GM23248 (cell line): ENCODE data around the gene TMX2. TPM values are rescaled to one million over a fixed set of nuclear protein-coding genes. Genes with fewer than 3 reads are reported as not detected.
"Not testable (repeated sequence)": the region's sequence is repeated elsewhere in the genome, so short reads cannot be mapped to it uniquely, and the experiment has no call there.

ENCODE experiments used
- DNase-seq: peaks from one replicate; pipeline ENCODE4 v3.0.0-alpha.2; 2015
- H2AFZ ChIP-seq: fragments of 200-600 bp; sonication (generic); 2 replicates; pipeline ENCODE4 v1.6.1; 2016; ENCODE audit warnings: antibody characterized with exemption
- H3F3A ChIP-seq: fragments of 200-600 bp; sonication (generic); 2 replicates; pipeline ENCODE4 v1.6.1; 2016; ENCODE audit warnings: mild to moderate bottlenecking, antibody characterized with exemption, mixed run types; ENCODE audit not compliant: insufficient read depth
- H3K27ac ChIP-seq: fragments of 200-600 bp; sonication (generic); 2 replicates; pipeline ENCODE4 v1.5.1; 2016; ENCODE audit warnings: mild to moderate bottlenecking
- H3K27me3 ChIP-seq: fragments of 200-600 bp; sonication (generic); replicated peaks from 2 replicates; pipeline ENCODE4 v1.6.1; 2016; ENCODE audit warnings: mild to moderate bottlenecking; ENCODE audit not compliant: insufficient read depth
- H3K36me3 ChIP-seq: fragments of 200-600 bp; sonication (generic); 2 replicates; pipeline ENCODE4 v1.6.1; 2016; ENCODE audit warnings: low read depth, mild to moderate bottlenecking
- H3K4me1 ChIP-seq: fragments of 200-600 bp; sonication (generic); 2 replicates; pipeline ENCODE4 v1.6.1; 2016; ENCODE audit warnings: mild to moderate bottlenecking; ENCODE audit not compliant: insufficient read depth
- H3K4me2 ChIP-seq: fragments of 200-600 bp; sonication (generic); one replicate; pipeline ENCODE4 v1.6.1; 2016; ENCODE audit warnings: mild to moderate bottlenecking; ENCODE audit not compliant: unreplicated experiment
- H3K4me3 ChIP-seq: fragments of 200-600 bp; sonication (generic); 2 replicates; pipeline ENCODE4 v1.5.1; 2016; ENCODE audit warnings: mild to moderate bottlenecking
- H3K79me2 ChIP-seq: fragments of 200-600 bp; sonication (generic); 2 replicates; pipeline ENCODE4 v1.6.1; 2016; ENCODE audit warnings: mild to moderate bottlenecking; ENCODE audit not compliant: insufficient read depth
- H3K9ac ChIP-seq: fragments of 200-600 bp; sonication (generic); 2 replicates; pipeline ENCODE4 v1.6.1; 2016; ENCODE audit warnings: mild to moderate bottlenecking
- H3K9me2 ChIP-seq: fragments of 200-600 bp; sonication (generic); 2 replicates; pipeline ENCODE4 v1.6.1; 2016; ENCODE audit warnings: mixed run types, mild to moderate bottlenecking, moderate library complexity; ENCODE audit not compliant: insufficient read depth
- H3K9me3 ChIP-seq: fragments of 200-600 bp; sonication (generic); one replicate; pipeline ENCODE4 v1.6.1; 2017; ENCODE audit warnings: low read depth
- H4K20me1 ChIP-seq: fragments of 200-600 bp; sonication (generic); 2 replicates; pipeline ENCODE4 v1.6.0; 2016; ENCODE audit not compliant: insufficient read depth
- EZH2 ChIP-seq: fragments of 200-600 bp; sonication (generic); IDR thresholded peaks from 2 replicates; pipeline ENCODE4 v1.6.1; 2018; ENCODE audit warnings: antibody characterized with exemption, mild to moderate bottlenecking; ENCODE audit not compliant: insufficient read depth, poor library complexity, severe bottlenecking
- EZH2phosphoT487 ChIP-seq: fragments of 200-600 bp; sonication (generic); IDR thresholded peaks from 2 replicates; pipeline ENCODE4 v1.6.1; 2018; ENCODE audit warnings: antibody characterized with exemption, moderate library complexity, mild to moderate bottlenecking, low read depth; ENCODE audit not compliant: insufficient read depth
- WGBS, 2 experiments: methylation state at CpG; one replicate each; pipeline ENCODE4 v1.1.6; 2015 to 2017; ENCODE audit warnings: low lambda C conversion rate in 2 of 2, low coverage in 1 of 2; ENCODE audit errors: missing lambda C conversion rate in 2 of 2; 5-methylcytosine and 5-hydroxymethylcytosine counted together
- in situ Hi-C: fragments of 300-500 bp; cut with MboI; formaldehyde crosslinking; loops from 2 replicates; pipeline ENCODE4 v1.15.0; 2020
- polyA plus RNA-seq: library from polyadenylated mRNA; unstranded; fragments of >200 nt; fragmentation: Nextera tagmentation; extraction: Ambion mirVana; gene quantifications from 2 replicates; pipeline ENCODE4 v1.2.1, GENCODE V29; 2016
- total RNA-seq: library from RNA; depleted of rRNA; stranded (reverse); fragments of >200 nt; shearing (Covaris generic); gene quantifications from 2 replicates; pipeline ENCODE4 v1.2.3, GENCODE V29; 2014

Gene TMX2
- total and polyA plus RNA-seq, 2 experiments from 2014 or later, result 88.1 to 105 TPM

GRCh38 chr11:57679396-57679795 lies 33.0 kb upstream of the TMX2 start:
- H3K4me3 ChIP-seq, result no peak overlapping the region
- H3K36me3 ChIP-seq, result peaks cover 29% of the 10 kb centered on the region
- no peak overlapping the region for H3K4me2 ChIP-seq
- no peaks in the 10 kb centered on the region for H3K9me3 ChIP-seq
- H2AFZ ChIP-seq, result no peak overlapping the region
- H3F3A ChIP-seq, result peaks cover 6% of the 10 kb centered on the region; the same call in 1 of the 2 replicates
- H4K20me1 ChIP-seq, result no peaks in the 10 kb centered on the region
- TF ChIP-seq EZH2phosphoT487 (no peak), EZH2 (no peak)
- H3K9ac ChIP-seq, result no peak overlapping the region
- H3K79me2 ChIP-seq, result peaks cover 100% of the 10 kb centered on the region
- H3K9me2 ChIP-seq, result no peaks in the 10 kb centered on the region
- no peak for DNase-seq
- H3K27me3 ChIP-seq, result no peaks in the 10 kb centered on the region
- 92 to 99% methylated on average over 4 of the region's 4 CpGs for WGBS, 2 experiments
- no peak overlapping the region for H3K27ac ChIP-seq
- H3K4me1 ChIP-seq, result peaks cover 18% of the 10 kb centered on the region
- in situ Hi-C loops, result no loop called here

GRCh38 chr11:57680552-57680874 lies 31.9 kb upstream of the TMX2 start:
- Histone ChIP-seq H2AFZ (no peak overlapping the region), H3K4me1 (peaks cover 18% of the 10 kb centered on the region), H3K27me3 (no peaks in the 10 kb centered on the region), H3K27ac (peak overlapping the region; percentile 34; the same call in 1 of the 2 replicates), H3F3A (peaks cover 6% of the 10 kb centered on the region; the same call in 1 of the 2 replicates), H4K20me1 (no peaks in the 10 kb centered on the region), H3K9ac (no peak overlapping the region; the same call in 1 of the 2 replicates), H3K79me2 (peaks cover 100% of the 10 kb centered on the region), H3K36me3 (peaks cover 24% of the 10 kb centered on the region), H3K9me3 (no peaks in the 10 kb centered on the region), H3K4me3 (no peak overlapping the region), H3K4me2 (no peak overlapping the region), H3K9me2 (no peaks in the 10 kb centered on the region)
- 50 to 55% methylated on average over 2 of the region's 2 CpGs for WGBS, 2 experiments
- in situ Hi-C loops, result no loop called here
- no peak for TF ChIP-seq EZH2phosphoT487
- TF ChIP-seq EZH2, result no peak
- peak; percentile 70 for DNase-seq

- Histone ChIP-seq H3K27ac (no peak overlapping the region), H3K9me3 (no peaks in the 10 kb centered on the region), H3K36me3 (peaks cover 24% of the 10 kb centered on the region), H3F3A (peaks cover 6% of the 10 kb centered on the region; the same call in 1 of the 2 replicates), H4K20me1 (no peaks in the 10 kb centered on the region), H3K4me1 (peaks cover 18% of the 10 kb centered on the region), H3K9ac (no peak overlapping the region), H3K79me2 (peaks cover 100% of the 10 kb centered on the region), H2AFZ (no peak overlapping the region), H3K9me2 (no peaks in the 10 kb centered on the region), H3K4me2 (no peak overlapping the region), H3K4me3 (no peak overlapping the region), H3K27me3 (no peaks in the 10 kb centered on the region)
- DNase-seq, result no peak
- TF ChIP-seq EZH2phosphoT487, result no peak
- no peak for TF ChIP-seq EZH2
- in situ Hi-C loops, result no loop called here
- WGBS, 2 experiments, result 61 to 63% methylated on average over 1 of the region's 1 CpG
Observed at GRCh38 chr11:57681168-57681567, 31.2 kb upstream of the TMX2 start.

DNA sequence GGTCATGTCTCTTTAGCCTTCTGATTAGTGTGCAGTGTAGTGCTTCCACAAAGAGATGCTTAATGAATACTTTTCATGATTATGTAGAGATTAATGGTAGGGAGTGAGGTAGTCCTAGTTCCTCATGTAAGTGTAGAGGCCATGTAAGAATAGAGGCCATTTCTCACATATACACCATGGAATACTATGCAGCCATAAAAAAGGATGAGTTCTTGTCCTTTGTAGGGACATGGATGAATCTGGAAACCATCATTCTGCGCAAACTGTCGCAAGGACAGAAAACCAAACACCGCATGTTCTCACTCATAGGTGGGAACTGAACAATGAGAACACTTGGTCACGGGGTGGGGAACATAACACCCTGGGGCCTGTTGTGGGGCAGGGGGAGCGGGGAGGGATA lies 21.9 kb upstream of the TMX2 start:
- in situ Hi-C loops, H3K27ac ChIP-seq, H3K4me1 ChIP-seq, H3K9me3 ChIP-seq, H3K4me3 ChIP-seq, H3K9me2 ChIP-seq, H3F3A ChIP-seq, H3K9ac ChIP-seq, H2AFZ ChIP-seq, H3K4me2 ChIP-seq, H4K20me1 ChIP-seq, DNase-seq, H3K27me3 ChIP-seq: not testable (repeated sequence)
- Histone ChIP-seq H3K79me2 (peaks cover 58% of the 10 kb centered on the region), H3K36me3 (peaks cover 80% of the 10 kb centered on the region)
- WGBS, 2 experiments, result 99% methylated on average over 4 to 5 of the region's 5 CpGs

GRCh38 chr11:57698843-57699365 lies 13.5 kb upstream of the TMX2 start:
- no peaks in the 10 kb centered on the region for H3K9me3 ChIP-seq
- H4K20me1 ChIP-seq, result no peaks in the 10 kb centered on the region
- H3K4me2 ChIP-seq, result no peak overlapping the region
- H3K4me1 ChIP-seq, result no peaks in the 10 kb centered on the region
- H3F3A ChIP-seq, result peaks cover 25% of the 10 kb centered on the region
- 82 to 89% methylated on average over 13 to 18 of the region's 18 CpGs for WGBS, 2 experiments
- H3K36me3 ChIP-seq, result peaks cover 71% of the 10 kb centered on the region
- no peak overlapping the region for H3K27ac ChIP-seq
- TF ChIP-seq EZH2 (no peak), EZH2phosphoT487 (no peak)
- H3K4me3 ChIP-seq, result no peak overlapping the region
- in situ Hi-C loops, result no loop called here
- peaks cover 4% of the 10 kb centered on the region; the same call in 1 of the 2 replicates for H3K79me2 ChIP-seq
- no peak overlapping the region for H2AFZ ChIP-seq
- no peak overlapping the region for H3K9ac ChIP-seq
- H3K9me2 ChIP-seq, result no peaks in the 10 kb centered on the region
- no peak for DNase-seq
- H3K27me3 ChIP-seq, result no peaks in the 10 kb centered on the region
